Measurements from ENCODE around the gene ACSL5. TPM values are rescaled to one million over a fixed set of nuclear protein-coding genes. Genes with fewer than 3 reads are reported as not detected.
"Not testable (repeated sequence)": the region's sequence is repeated elsewhere in the genome, so short reads cannot be mapped to it uniquely, and the experiment has no call there.

ACSL5 gene
- total RNA-seq, 1 donor: 2.6 TPM

DNA sequence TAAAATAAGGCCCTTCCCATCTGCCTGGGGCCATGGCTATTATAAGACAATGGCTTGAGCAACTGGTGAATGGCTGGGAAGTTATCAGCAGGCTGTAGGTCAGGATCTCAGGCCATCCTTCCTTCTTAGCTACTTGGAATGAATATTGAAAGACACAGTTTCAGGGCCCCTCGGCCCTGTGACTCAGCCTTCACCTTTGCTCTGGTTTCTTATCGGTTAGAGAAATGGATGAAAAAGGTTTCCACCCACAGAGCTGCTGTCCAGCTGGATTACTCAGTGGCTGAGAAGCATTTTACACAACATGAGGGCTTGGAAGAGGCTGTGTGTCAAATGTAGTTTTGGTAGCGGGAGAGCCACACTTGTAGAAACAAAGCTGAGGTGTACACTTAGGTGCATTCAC is 9.4 kb downstream of the ACSL5 start:
- no peak for TF ChIP-seq CTCF (IDR thresholded peaks at IDR 0.05; ENCODE audit: insufficient read depth, low read length)
- DNase-seq (ENCODE audit: low read depth): peak; percentile 86
- H3K4me3 ChIP-seq (ENCODE audit: low read depth, low read length): no peak overlapping the region

DNA sequence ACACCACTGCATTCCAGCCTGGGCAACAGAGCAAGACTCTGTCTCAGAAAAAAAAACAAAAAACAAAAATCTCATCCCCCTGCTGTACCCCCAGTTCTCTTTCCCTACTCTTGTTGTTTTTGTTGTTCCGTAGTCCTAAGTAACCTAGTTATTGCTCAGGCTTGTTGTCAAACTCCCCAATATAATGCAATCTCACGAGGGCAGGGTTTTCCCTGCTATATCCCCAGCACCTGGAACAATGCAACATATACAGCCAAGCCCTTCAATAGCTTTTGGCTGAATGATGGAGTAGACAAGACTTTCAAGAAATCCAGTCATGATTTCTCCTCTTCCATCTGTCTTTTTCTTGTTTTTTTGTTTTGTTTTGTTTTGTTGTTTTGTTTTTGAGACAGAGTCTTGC is 10.2 kb downstream of the ACSL5 start:
- no peak for DNase-seq (ENCODE audit: low read depth)
- TF ChIP-seq CTCF (IDR thresholded peaks at IDR 0.05; ENCODE audit: insufficient read depth, low read length): no peak
- no peak overlapping the region for H3K4me3 ChIP-seq (ENCODE audit: low read depth, low read length)

GRCh38 chr10:112385201-112385600 is 11.3 kb downstream of the ACSL5 start:
- H3K4me3 ChIP-seq (ENCODE audit: low read depth, low read length): no peak overlapping the region
- DNase-seq (ENCODE audit: low read depth): no peak
- TF ChIP-seq CTCF (IDR thresholded peaks at IDR 0.05; ENCODE audit: insufficient read depth, low read length): no peak

- peak; percentile 42 for DNase-seq (ENCODE audit: low read depth)
Observed at GRCh38 chr10:112388056-112388455, 14.1 kb downstream of the ACSL5 start.

GRCh38 chr10:112388548-112388947 is 14.6 kb downstream of the ACSL5 start:
- H3K4me3 ChIP-seq (ENCODE audit: low read depth, low read length): no peak overlapping the region
- TF ChIP-seq CTCF (IDR thresholded peaks at IDR 0.05; ENCODE audit: insufficient read depth, low read length): no peak
- no peak for DNase-seq (ENCODE audit: low read depth)

More at GRCh38 chr10:112388056-112388455, 14.1 kb downstream of the ACSL5 start:
- not testable (repeated sequence) for H3K4me3 ChIP-seq (ENCODE audit: low read depth, low read length)

- no peak overlapping the region for H3K4me3 ChIP-seq (ENCODE audit: low read depth, low read length)
- TF ChIP-seq CTCF (IDR thresholded peaks at IDR 0.05; ENCODE audit: insufficient read depth, low read length): no peak
- DNase-seq (ENCODE audit: low read depth): peak; percentile 33
Observed at GRCh38 chr10:112389271-112389822, 15.4 kb downstream of the ACSL5 start.

- no peak for DNase-seq (ENCODE audit: low read depth)
- no peak for TF ChIP-seq CTCF (IDR thresholded peaks at IDR 0.05; ENCODE audit: insufficient read depth, low read length)
- H3K4me3 ChIP-seq (ENCODE audit: low read depth, low read length): no peak overlapping the region
Observed at GRCh38 chr10:112390125-112390703, 16.3 kb downstream of the ACSL5 start.

All from fibroblast of the aortic adventitia (primary cell).